Panc1 (cell line): ENCODE measurements around the gene CABLES2. TPM values are rescaled to one million over a fixed set of nuclear protein-coding genes. Genes with fewer than 3 reads are reported as not detected.

ENCODE experiments used
- ATAC-seq: fragments of 200-7000 bp; cut with Tn5 transposase; 2 replicates; pipeline ENCODE4 v1.9.1; 2020; ENCODE audit warnings: mild to moderate bottlenecking, moderate library complexity
- BruUV-seq: library from RNA; stranded (reverse); fragments of 400-500 nt; replicated peaks from 2 replicates; lab custom pipeline; 2021; lab: Mats Ljungman, UMichigan
- CTCF ChIA-PET: fragments of 300-600 bp; sonication (Branson Sonifier 250); formaldehyde crosslinking; loops from one replicate; lab custom pipeline; 2022; ENCODE audit warnings: antibody characterized with exemption; lab: Charles Lee
- POLR2A ChIA-PET: fragments of 300-600 bp; sonication (Branson Sonifier 250); formaldehyde crosslinking; loops from one replicate; lab custom pipeline; 2022; ENCODE audit warnings: antibody characterized with exemption; lab: Charles Lee
- DNase-seq: peaks from one replicate; pipeline ENCODE4 v3.0.0-alpha.2; 2010; ENCODE audit warnings: low read depth, low spot score
- H3K27ac ChIP-seq: 2 replicates; pipeline ENCODE4 v1.5.1; 2011; ENCODE audit warnings: mild to moderate bottlenecking, low read length, inconsistent platforms
- H3K27me3 ChIP-seq: fragments of 200-500 bp; sonication (Bioruptor generic); 2 replicates; pipeline ENCODE4 v1.6.0; 2014; ENCODE audit warnings: low read length, inconsistent platforms; ENCODE audit not compliant: control insufficient read depth, insufficient read depth
- H3K36me3 ChIP-seq: fragments of 200-500 bp; sonication (Bioruptor generic); 2 replicates; pipeline ENCODE4 v1.5.1; 2014; ENCODE audit warnings: inconsistent platforms, mild to moderate bottlenecking, low read length, moderate library complexity; ENCODE audit not compliant: control insufficient read depth, insufficient read depth
- H3K4me1 ChIP-seq: 2 replicates; pipeline ENCODE4 v1.5.1; 2011; ENCODE audit warnings: inconsistent platforms, mild to moderate bottlenecking, low read length, moderate library complexity; ENCODE audit not compliant: control insufficient read depth, insufficient read depth
- H3K4me3 ChIP-seq, 2 experiments: 2 replicates each; pipeline ENCODE4 v1.5.1; 2011 to 2012; ENCODE audit warnings: low read depth in 2 of 2, low read length in 2 of 2, mild to moderate bottlenecking in 2 of 2, inconsistent platforms in 1 of 2, moderate library complexity in 1 of 2
- H3K9me3 ChIP-seq: fragments of 200-500 bp; sonication (Bioruptor generic); 2 replicates; pipeline ENCODE4 v1.5.1; 2014; ENCODE audit warnings: low read depth, mild to moderate bottlenecking, inconsistent platforms, low read length, moderate library complexity; ENCODE audit not compliant: control insufficient read depth, insufficient read depth
- CTCF ChIP-seq: fragments of 450-650 bp; IDR thresholded peaks from 2 replicates; pipeline ENCODE4 v1.5.1; 2017; ENCODE audit warnings: mild to moderate bottlenecking
- POLR2AphosphoS5 ChIP-seq: IDR thresholded peaks from 2 replicates; pipeline ENCODE4 v1.6.1; 2012; ENCODE audit warnings: mild to moderate bottlenecking, low read depth, low read length, moderate library complexity
- REST ChIP-seq, 2 experiments: IDR thresholded peaks; 2 replicates each; pipeline ENCODE4 v1.6.1; 2011 to 2012; ENCODE audit warnings: low read depth in 2 of 2, control low read depth in 1 of 2, low read length in 1 of 2, mild to moderate bottlenecking in 1 of 2, moderate library complexity in 1 of 2; ENCODE audit not compliant: insufficient read depth in 1 of 2
- SIN3A ChIP-seq: IDR thresholded peaks from 2 replicates; pipeline ENCODE4 v1.6.1; 2012; ENCODE audit warnings: low read depth, mild to moderate bottlenecking, low read length, moderate library complexity, borderline replicate concordance; ENCODE audit not compliant: insufficient read depth
- TCF7L2 ChIP-seq: IDR thresholded peaks from 2 replicates; pipeline ENCODE4 v1.6.1; 2011; ENCODE audit warnings: mild to moderate bottlenecking, low read depth, low read length, inconsistent platforms
- in situ Hi-C: cut with HindIII; loops from 2 replicates; pipeline ENCODE4 v1.10.0; 2016; ENCODE audit warnings: low sequenced_read_pairs, low pct_unique_long_range_greater_than_20kb
- intact Hi-C: fragments of 100-400 bp; cut with micrococcal nuclease; formaldehyde crosslinking; loops from one replicate; pipeline ENCODE4 v1.10.0; 2022; ENCODE audit not compliant: unreplicated experiment
- total RNA-seq: library from RNA; stranded (reverse); gene quantifications from one replicate; pipeline ENCODE4 v1.2.1, GENCODE V29; 2021; ENCODE audit not compliant: unreplicated experiment

The CABLES2 gene
- total RNA-seq, 1 experiment from 2014 or later, result 9.8 TPM

GRCh38 chr20:62416651-62417637 lies 9.9 kb upstream of the CABLES2 start:
- H3K9me3 ChIP-seq, result no peaks in the 10 kb centered on the region
- no peaks in the 10 kb centered on the region for H3K4me1 ChIP-seq
- no peaks in the 10 kb centered on the region for H3K27me3 ChIP-seq
- no peak overlapping the region for H3K4me3 ChIP-seq
- TF ChIP-seq TCF7L2, result no peak
- TF ChIP-seq REST (IDR thresholded peaks at IDR 0.05; ENCODE audit: insufficient read depth in 1 of 2, low read depth in 2 of 2, low read length in 1 of 2), result no peak
- TF ChIP-seq CTCF, result no peak
- TF ChIP-seq SIN3A, result no peak
- TF ChIP-seq POLR2AphosphoS5, result no peak
- no TSS peak for BruUV-seq
- ChIA-PET CTCF (interaction anchor here (0.7 kb wide), 1 partner anchor 25 kb away, joined by 3 read pairs; no protein-coding TSS in a partner anchor), POLR2A (no interaction called here)
- intact Hi-C loops, result no loop called here
- in situ Hi-C loops, result no loop called here
- ATAC-seq, result no peak
- no peak overlapping the region for H3K27ac ChIP-seq
- H3K36me3 ChIP-seq, result no peaks in the 10 kb centered on the region
- no peak for DNase-seq

- Histone ChIP-seq H3K4me3 (no peak overlapping the region), H3K4me1 (peaks cover under 1% of the 10 kb centered on the region; the same call in 1 of the 2 replicates), H3K36me3 (no peaks in the 10 kb centered on the region), H3K27me3 (no peaks in the 10 kb centered on the region), H3K27ac (no peak overlapping the region), H3K9me3 (no peaks in the 10 kb centered on the region)
- no peak for TF ChIP-seq SIN3A
- no peak for TF ChIP-seq REST (IDR thresholded peaks at IDR 0.05; ENCODE audit: insufficient read depth in 1 of 2, low read depth in 2 of 2, low read length in 1 of 2)
- TF ChIP-seq TCF7L2, result no peak
- TF ChIP-seq POLR2AphosphoS5, result no peak
- no peak for TF ChIP-seq CTCF
- ATAC-seq (no peak), DNase-seq (no peak)
- POLR2A ChIA-PET, result no interaction called here
- CTCF ChIA-PET, result no interaction called here
- in situ Hi-C loops, result no loop called here
- BruUV-seq, result no TSS peak
- intact Hi-C loops, result no loop called here
Observed at GRCh38 chr20:62415354-62416111, 8.4 kb upstream of the CABLES2 start.
